Activated effector memory CD4-positive, alpha-beta T cell treated with anti-CD3 and anti-CD28 coated beads, Interleukin-2, amount 50 U/mL, for 16 hours (primary cell): Measurements from ENCODE around the gene OSER1.

Source experiments
- DNase-seq: peaks from one replicate; pipeline ENCODE4 v3.0.0-alpha.2; 2020

The OSER1 gene

GRCh38 chr20:44172572-44172950 lies 38.0 kb downstream of the OSER1 start:
- no peak for DNase-seq

- DNase-seq, result no peak
Observed at GRCh38 chr20:44171775-44172571, 38.6 kb downstream of the OSER1 start.

GRCh38 chr20:44170816-44171410 lies 39.7 kb downstream of the OSER1 start:
- no peak for DNase-seq

GRCh38 chr20:44167736-44168135 lies 42.8 kb downstream of the OSER1 start:
- DNase-seq, result no peak

GRCh38 chr20:44166477-44166876 lies 44.1 kb downstream of the OSER1 start:
- no peak for DNase-seq

- DNase-seq, result no peak
Observed at GRCh38 chr20:44166008-44166407, 44.6 kb downstream of the OSER1 start.

GRCh38 chr20:44160133-44160532 lies 50.4 kb downstream of the OSER1 start:
- no peak for DNase-seq

- no peak for DNase-seq
Observed at GRCh38 chr20:44159711-44160110, 50.9 kb downstream of the OSER1 start.

GRCh38 chr20:44159125-44159524 lies 51.4 kb downstream of the OSER1 start:
- DNase-seq, result no peak

GRCh38 chr20:44157061-44157460 lies 53.5 kb downstream of the OSER1 start:
- DNase-seq, result no peak

- no peak for DNase-seq
Observed at GRCh38 chr20:44154521-44155001, 56.0 kb downstream of the OSER1 start.

GRCh38 chr20:44153636-44154043 lies 56.9 kb downstream of the OSER1 start:
- DNase-seq, result no peak

- no peak for DNase-seq
Observed at GRCh38 chr20:44151621-44152416, 58.8 kb downstream of the OSER1 start.

GRCh38 chr20:44146272-44146671 lies 64.3 kb downstream of the OSER1 start:
- no peak for DNase-seq
